PC-9 (cell line): ENCODE results near the gene SLC9A9.

Experiments
- CTCF ChIP-seq: fragments of 200-600 bp; sonication (generic); conservative IDR thresholded peaks from 2 replicates; pipeline ENCODE4 v1.6.1; 2017; ENCODE audit warnings: mixed run types, antibody characterized with exemption, mild to moderate bottlenecking, moderate library complexity
- EZH2 ChIP-seq: fragments of 200-600 bp; sonication (generic); IDR thresholded peaks from 2 replicates; pipeline ENCODE4 v1.8.0; 2017; ENCODE audit warnings: antibody characterized with exemption, low read depth

DNA sequence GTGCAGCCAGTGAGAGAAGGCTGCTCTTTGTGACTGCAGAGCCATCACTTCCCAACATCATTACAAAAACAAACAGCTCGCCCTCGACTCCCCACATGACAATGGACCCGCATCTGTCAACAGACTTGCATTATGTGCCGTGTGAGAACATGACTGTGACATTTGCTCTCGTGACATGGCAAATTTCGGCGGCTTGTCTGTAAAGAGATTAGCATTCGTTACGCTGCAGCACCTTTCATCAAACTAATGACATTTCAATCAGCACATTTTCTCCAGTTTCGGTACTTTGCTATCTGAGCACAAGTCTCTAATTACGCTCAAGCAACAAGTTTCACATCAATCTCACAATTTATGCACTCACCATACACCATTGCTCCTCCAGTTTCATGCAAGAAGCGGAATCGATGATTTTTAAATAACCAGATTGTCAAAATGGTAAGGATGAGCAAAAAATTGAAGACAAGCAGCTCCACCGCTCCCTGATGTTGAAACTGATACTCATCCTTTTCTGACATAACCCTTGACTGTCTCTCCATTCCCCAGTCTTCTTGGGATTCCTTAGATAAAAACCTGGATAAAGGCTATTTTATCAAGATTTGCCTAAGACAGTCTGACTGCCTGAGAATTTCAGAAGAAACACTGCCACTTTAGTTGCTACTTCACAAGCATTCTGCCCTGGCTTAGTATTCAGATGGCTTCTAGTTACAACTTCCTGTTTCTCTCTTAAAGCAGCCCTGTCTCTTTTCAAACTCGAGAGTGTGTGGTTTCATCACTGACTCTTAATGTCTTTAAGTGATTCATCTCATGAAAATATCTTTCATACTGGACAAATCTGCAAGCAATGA is at the start of gene SLC9A9:
- TF ChIP-seq CTCF (no peak), EZH2 (no peak)
